Breast epithelium (tissue), 3 donors: ENCODE results near the gene LRP1.

Experiments used
- CTCF ChIP-seq, 3 donors: fragments of 450-650 bp; IDR thresholded peaks; one replicate each; pipeline ENCODE4 v1.5.1; 2016 to 2017; ENCODE audit warnings: antibody characterized with exemption in 3 of 3, mild to moderate bottlenecking in 3 of 3, moderate library complexity in 3 of 3
- POLR2A ChIP-seq: fragments of 450-650 bp; IDR thresholded peaks from one replicate; pipeline ENCODE4 v1.6.1; 2016; ENCODE audit warnings: antibody characterized with exemption, mild to moderate bottlenecking, moderate library complexity
- POLR2AphosphoS5 ChIP-seq, 3 donors: sonication (generic); formaldehyde crosslinking; IDR thresholded peaks; one replicate each; pipeline ENCODE4 v1.6.1; 2017; ENCODE audit warnings: antibody characterized with exemption in 3 of 3

- TF ChIP-seq POLR2A (no peak), CTCF (IDR thresholded peaks at IDR 0.05) (no peak), POLR2AphosphoS5 (IDR thresholded peaks at IDR 0.05) (no peak)
Measured at GRCh38 chr12:57231276-57232021, 103.2 kb downstream of the LRP1 start.
